ENCODE data around the gene ARPC1B.

DNA sequence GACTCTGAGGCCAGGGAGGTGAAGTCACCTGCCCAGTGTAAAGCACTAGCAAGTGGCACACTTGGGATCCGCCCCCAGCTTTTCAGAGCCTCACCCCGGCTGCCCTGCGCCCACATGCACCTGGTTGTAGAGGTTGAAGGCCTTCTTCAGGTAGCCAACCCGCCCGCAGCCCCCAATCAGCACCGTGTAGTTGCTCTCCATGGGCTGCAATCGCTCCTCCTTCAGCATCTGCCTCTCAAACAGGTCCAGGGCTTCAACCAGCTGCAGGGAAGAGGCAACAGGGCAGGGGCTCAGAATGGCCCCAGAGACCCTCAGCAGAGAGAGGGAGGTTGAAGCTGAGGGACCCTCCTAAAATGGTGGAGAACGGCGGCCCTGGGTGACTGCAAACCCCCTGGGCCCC lies 58.6 kb downstream of the ARPC1B start:
- TF ChIP-seq, protein P1, sequence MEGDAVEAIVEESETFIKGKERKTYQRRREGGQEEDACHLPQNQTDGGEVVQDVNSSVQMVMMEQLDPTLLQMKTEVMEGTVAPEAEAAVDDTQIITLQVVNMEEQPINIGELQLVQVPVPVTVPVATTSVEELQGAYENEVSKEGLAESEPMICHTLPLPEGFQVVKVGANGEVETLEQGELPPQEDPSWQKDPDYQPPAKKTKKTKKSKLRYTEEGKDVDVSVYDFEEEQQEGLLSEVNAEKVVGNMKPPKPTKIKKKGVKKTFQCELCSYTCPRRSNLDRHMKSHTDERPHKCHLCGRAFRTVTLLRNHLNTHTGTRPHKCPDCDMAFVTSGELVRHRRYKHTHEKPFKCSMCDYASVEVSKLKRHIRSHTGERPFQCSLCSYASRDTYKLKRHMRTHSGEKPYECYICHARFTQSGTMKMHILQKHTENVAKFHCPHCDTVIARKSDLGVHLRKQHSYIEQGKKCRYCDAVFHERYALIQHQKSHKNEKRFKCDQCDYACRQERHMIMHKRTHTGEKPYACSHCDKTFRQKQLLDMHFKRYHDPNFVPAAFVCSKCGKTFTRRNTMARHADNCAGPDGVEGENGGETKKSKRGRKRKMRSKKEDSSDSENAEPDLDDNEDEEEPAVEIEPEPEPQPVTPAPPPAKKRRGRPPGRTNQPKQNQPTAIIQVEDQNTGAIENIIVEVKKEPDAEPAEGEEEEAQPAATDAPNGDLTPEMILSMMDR (IDR thresholded peaks at IDR 0.05), result no peak
- TF ChIP-seq EZH2 (IDR thresholded peaks at IDR 0.05; ENCODE audit: borderline replicate concordance, insufficient read depth, low read depth, low read length, poor library complexity, severe bottlenecking), result no peak

Data from B cell (primary cell).